KOPT-K1 (cell line): Measurements from ENCODE around the gene LUC7L.
"Not testable (repeated sequence)": the region's sequence is repeated elsewhere in the genome, so short reads cannot be mapped to it uniquely, and the experiment has no call there.

Source experiments
- H3K27ac ChIP-seq: fragments of 200-600 bp; sonication (generic); 2 replicates; pipeline ENCODE4 v1.5.1; 2016; ENCODE audit warnings: antibody characterized with exemption, mild to moderate bottlenecking, low read depth, low read length; ENCODE audit not compliant: poor library complexity, severe bottlenecking
- H3K36me3 ChIP-seq: fragments of 200-600 bp; sonication (generic); 2 replicates; pipeline ENCODE4 v1.5.1; 2017; ENCODE audit warnings: antibody characterized with exemption, mild to moderate bottlenecking, low read length, moderate library complexity; ENCODE audit not compliant: insufficient read depth
- H3K9me3 ChIP-seq: fragments of 200-600 bp; sonication (generic); 2 replicates; pipeline ENCODE4 v1.5.1; 2017; ENCODE audit warnings: antibody characterized with exemption, low read length, mild to moderate bottlenecking; ENCODE audit not compliant: insufficient read depth, poor library complexity, severe bottlenecking

Gene LUC7L

GRCh38 chr16:172374-172941 lies 56.8 kb downstream of the LUC7L start, which contains the start of gene HBA2:
HBA2 (plus strand) TSS chr16:172876; CDS start chr16:172913, 37 bp downstream.
- not testable (repeated sequence) for H3K36me3 ChIP-seq, H3K9me3 ChIP-seq, H3K27ac ChIP-seq

- Histone ChIP-seq H3K27ac (no peak overlapping the region), H3K9me3 (no peaks in the 10 kb centered on the region), H3K36me3 (no peaks in the 10 kb centered on the region)
These were observed 58.5 kb downstream of the LUC7L start for GRCh38 chr16:170788-171187.

- not testable (repeated sequence) for H3K9me3 ChIP-seq, H3K27ac ChIP-seq, H3K36me3 ChIP-seq
These were observed 59.2 kb downstream of the LUC7L start for GRCh38 chr16:170088-170507.

- no peaks in the 10 kb centered on the region for H3K36me3 ChIP-seq
- no peak overlapping the region for H3K27ac ChIP-seq
- no peaks in the 10 kb centered on the region for H3K9me3 ChIP-seq
These were observed 60.2 kb downstream of the LUC7L start for GRCh38 chr16:169014-169413.

- Histone ChIP-seq H3K27ac (no peak overlapping the region), H3K9me3 (no peaks in the 10 kb centered on the region), H3K36me3 (no peaks in the 10 kb centered on the region)
These were observed 60.8 kb downstream of the LUC7L start for GRCh38 chr16:168424-168823.

- H3K36me3 ChIP-seq = no peaks in the 10 kb centered on the region
- no peak overlapping the region for H3K27ac ChIP-seq
- H3K9me3 ChIP-seq = no peaks in the 10 kb centered on the region
These were observed 62.0 kb downstream of the LUC7L start for GRCh38 chr16:167122-167690.

- H3K9me3 ChIP-seq = no peaks in the 10 kb centered on the region
- H3K27ac ChIP-seq = no peak overlapping the region
These were observed 62.7 kb downstream of the LUC7L start for GRCh38 chr16:166375-167121.

GRCh38 chr16:165539-166374 lies 63.5 kb downstream of the LUC7L start, which contains the start of gene HBM:
HBM (plus strand) TSS chr16:165978; CDS start chr16:165998, 20 bp downstream.
- H3K9me3 ChIP-seq = no peaks in the 10 kb centered on the region
- no peaks in the 10 kb centered on the region for H3K36me3 ChIP-seq
- no peak within 1 kb of the TSS for H3K27ac ChIP-seq

More at GRCh38 chr16:166375-167121, 62.7 kb downstream of the LUC7L start:
- H3K36me3 ChIP-seq = no peaks in the 10 kb centered on the region

- Histone ChIP-seq H3K9me3 (no peaks in the 10 kb centered on the region), H3K36me3 (no peaks in the 10 kb centered on the region), H3K27ac (no peak overlapping the region)
These were observed 64.3 kb downstream of the LUC7L start for GRCh38 chr16:164827-165538.

GRCh38 chr16:164134-164823 lies 65.0 kb downstream of the LUC7L start:
- not testable (repeated sequence) for H3K9me3 ChIP-seq, H3K36me3 ChIP-seq, H3K27ac ChIP-seq

GRCh38 chr16:163696-164095 lies 65.6 kb downstream of the LUC7L start:
- H3K27ac ChIP-seq = not testable (repeated sequence)

GRCh38 chr16:163139-163538 lies 66.1 kb downstream of the LUC7L start:
- H3K27ac ChIP-seq, H3K36me3 ChIP-seq, H3K9me3 ChIP-seq: not testable (repeated sequence)

More at GRCh38 chr16:163696-164095, 65.6 kb downstream of the LUC7L start:
- H3K9me3 ChIP-seq, H3K36me3 ChIP-seq: not testable (repeated sequence)

GRCh38 chr16:162271-162991 lies 66.8 kb downstream of the LUC7L start:
- no peaks in the 10 kb centered on the region for H3K9me3 ChIP-seq
- no peaks in the 10 kb centered on the region for H3K36me3 ChIP-seq
- no peak overlapping the region for H3K27ac ChIP-seq
